Right renal pelvis (tissue), 4 donors: ENCODE measurements around the gene KIF4A. TPM values are rescaled to one million over a fixed set of nuclear protein-coding genes. Genes with fewer than 3 reads are reported as not detected.

Source experiments
- DNase-seq, 4 donors: peaks; one replicate each; pipeline ENCODE4 v3.0.0-alpha.2; 2013; ENCODE audit warnings: low read depth in 4 of 4, low spot score in 3 of 4, missing footprints in 1 of 4
- polyA plus RNA-seq, 4 donors: library from polyadenylated mRNA; unstranded; fragments of 120-200 nt; gene quantifications; one replicate each; pipeline ENCODE4 v1.2.1, GENCODE V29; 2013; ENCODE audit not compliant: insufficient read length in 4 of 4

KIF4A gene
- polyA plus RNA-seq, 4 donors, result 16.1 to 17.9 (median 17.4) TPM

DNA sequence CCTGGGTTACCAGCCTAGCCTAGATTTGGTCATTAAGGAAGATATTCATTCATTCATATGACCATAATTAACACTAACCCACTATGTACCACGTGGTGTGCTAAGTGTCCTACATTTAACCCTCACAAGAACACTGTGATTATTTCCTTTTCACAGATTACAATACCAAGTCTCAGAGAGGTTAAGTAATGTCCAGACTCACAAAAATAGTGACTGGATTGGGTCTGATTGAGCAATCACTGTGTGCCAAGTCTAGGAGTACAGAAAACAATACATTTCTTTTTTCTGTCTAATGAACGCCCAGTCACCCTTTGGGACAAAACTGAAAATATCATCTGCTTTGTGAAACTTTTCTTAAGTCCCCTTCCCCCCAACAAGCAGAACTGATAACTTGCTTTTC, 147.1 kb downstream of the KIF4A start:
- DNase-seq, result no peak

GRCh38 chrX:70437921-70438665, 148.2 kb downstream of the KIF4A start:
- no peak for DNase-seq

DNA sequence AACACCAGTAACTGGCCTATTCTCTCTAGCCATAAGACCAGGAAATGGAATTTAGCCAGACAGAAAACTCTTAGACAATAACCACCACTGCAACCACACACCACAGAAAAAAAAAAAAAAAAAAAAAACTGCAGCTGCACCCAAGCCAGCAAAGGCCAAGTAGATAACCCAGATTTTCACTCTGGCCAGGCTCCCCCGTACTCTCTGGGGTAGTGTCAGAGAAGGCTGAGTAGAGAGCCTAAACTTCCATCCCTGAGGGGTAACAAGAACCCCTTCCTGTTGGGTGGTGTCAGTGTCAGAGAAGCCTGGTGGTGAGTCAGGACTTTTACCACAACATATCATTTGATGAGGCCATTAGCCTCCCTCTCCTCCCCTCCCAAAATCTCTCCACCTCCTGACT, 149.1 kb downstream of the KIF4A start:
- no peak for DNase-seq

DNA sequence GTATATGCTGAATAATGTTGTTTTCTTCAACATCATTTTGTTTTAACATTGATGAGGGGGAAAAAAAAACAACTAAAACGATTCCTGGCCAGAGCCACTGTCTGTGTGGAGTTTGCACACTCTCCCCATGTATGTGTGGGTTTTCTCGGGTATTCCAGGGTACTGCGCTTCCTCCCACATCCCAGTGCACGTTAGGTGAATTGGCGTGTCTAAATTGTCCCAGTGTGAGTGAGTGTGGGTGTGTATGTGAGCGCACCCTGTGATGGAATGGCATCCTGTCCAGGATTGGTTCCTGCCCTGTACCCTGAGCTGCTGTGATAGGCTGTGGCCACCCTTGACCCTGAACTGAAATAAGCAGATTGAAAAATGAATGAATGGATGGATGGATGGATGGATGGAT, 152.3 kb downstream of the KIF4A start:
- no peak for DNase-seq

DNA sequence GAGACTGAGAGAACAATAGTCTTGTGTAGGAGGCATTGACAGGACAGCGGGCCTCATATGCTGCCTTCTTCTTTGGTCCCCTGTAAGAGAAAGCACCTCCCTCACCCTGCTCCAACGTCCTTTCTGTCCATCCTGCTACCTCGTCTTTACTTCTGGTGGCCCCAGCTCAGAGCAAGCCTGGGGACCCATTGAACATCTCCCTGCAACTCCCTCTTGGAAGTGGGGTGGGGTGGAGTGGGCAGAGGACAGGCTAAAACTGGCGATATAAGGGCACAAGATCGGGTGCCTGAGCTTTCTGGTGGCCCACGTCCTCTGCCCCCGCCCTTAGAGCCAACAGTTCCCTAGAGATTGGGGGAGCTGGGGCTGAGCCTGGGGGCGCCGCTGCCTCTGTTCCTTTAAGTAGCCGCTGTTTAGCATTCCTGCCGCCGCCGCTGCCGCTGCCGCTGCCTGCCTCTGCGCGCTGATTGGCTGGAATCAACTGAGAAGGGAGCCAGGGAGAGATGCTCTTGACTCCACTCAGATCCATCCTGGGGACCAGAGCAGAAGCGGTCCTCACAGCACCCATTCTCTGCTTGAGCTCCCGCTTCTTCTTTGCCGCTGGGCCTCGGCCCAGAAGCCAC, 154.5 kb downstream of the KIF4A start, which contains the start of gene DLG3:
DLG3 (plus strand) TSS at position 510 of the 620 bp plus-strand sequence. CDS start 367 bp downstream, outside the sequence.
- no peak for DNase-seq

DNA sequence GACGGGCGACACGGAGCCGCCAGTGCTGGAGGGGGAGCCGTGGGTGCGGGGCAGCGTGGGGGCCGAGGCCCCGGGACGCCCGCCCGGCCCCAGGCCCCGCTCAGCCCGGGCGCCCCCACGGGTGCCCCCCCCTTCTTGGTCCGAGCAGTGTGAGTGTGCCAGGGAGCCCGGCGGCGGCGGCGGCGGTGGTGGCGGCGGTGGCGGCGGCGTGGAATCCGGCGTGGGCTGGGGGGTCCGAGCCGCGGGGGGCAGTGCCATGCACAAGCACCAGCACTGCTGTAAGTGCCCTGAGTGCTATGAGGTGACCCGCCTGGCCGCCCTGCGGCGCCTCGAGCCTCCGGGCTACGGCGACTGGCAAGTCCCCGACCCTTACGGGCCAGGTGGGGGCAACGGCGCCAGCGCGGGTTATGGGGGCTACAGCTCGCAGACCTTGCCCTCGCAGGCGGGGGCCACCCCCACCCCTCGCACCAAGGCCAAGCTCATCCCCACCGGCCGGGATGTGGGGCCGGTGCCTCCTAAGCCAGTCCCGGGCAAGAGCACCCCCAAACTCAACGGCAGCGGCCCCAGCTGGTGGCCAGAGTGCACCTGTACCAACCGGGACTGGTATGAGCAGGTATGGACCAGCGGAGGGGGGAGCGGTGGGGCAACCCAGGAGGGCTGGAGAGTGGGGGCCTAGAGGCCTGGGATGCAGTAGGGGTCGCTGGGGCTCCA, 155.2 kb downstream of the KIF4A start:
- no peak for DNase-seq

- no peak for DNase-seq
These were observed 156.0 kb downstream of the KIF4A start for GRCh38 chrX:70445951-70446350.

DNA sequence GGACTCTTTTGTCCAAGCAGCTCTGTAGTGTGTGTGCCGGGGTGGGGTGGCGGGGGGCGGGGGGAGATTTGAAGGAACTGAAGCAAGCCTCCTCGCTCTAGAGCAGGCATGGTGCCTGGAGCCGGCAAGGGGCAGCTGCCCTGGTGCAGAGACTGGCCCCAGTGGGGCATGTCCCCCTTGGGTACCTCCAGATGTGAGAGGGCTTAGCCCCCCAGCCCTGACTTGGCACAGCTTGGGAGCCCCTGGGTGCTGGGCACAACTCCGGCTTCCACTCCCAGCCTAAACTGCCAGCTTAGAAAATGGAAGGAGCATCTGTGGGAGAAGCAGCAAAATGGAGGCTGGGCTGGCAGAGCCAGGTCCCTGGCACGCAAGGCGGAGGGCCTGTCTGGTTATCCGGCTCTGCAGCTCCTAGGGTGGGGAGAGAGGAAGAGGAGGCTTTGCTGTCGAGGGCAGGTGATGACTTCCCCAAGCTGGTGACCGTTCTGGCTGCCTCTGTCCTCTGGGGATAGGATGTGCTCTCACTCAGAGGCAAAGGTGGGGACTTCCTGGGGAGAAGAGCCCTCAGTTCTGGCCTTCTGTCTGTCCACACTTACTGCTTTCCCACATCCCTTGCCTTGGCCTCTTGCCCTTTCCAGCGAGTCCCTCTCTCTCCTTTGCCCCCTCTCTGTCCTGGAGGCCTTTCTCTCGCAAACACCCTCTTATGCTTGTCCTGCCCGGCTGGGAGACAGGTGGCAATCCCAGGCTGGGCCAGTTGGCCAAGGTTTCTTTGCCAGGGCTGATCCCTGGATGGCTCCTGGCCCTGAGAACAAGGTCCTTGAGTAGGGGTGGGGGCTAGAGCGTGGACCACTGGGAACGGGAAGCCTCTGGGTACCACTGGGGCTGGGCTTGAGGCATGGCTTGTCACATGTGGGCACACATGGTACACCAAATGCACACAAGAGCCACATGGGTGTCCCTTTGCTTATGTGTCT, 156.8 kb downstream of the KIF4A start:
- DNase-seq, result no peak

- DNase-seq, result no peak
These were observed 159.6 kb downstream of the KIF4A start for GRCh38 chrX:70449457-70449966.

GRCh38 chrX:70452143-70452733, 162.3 kb downstream of the KIF4A start:
- no peak for DNase-seq

- no peak for DNase-seq
These were observed 163.2 kb downstream of the KIF4A start for GRCh38 chrX:70453024-70453618.

DNA sequence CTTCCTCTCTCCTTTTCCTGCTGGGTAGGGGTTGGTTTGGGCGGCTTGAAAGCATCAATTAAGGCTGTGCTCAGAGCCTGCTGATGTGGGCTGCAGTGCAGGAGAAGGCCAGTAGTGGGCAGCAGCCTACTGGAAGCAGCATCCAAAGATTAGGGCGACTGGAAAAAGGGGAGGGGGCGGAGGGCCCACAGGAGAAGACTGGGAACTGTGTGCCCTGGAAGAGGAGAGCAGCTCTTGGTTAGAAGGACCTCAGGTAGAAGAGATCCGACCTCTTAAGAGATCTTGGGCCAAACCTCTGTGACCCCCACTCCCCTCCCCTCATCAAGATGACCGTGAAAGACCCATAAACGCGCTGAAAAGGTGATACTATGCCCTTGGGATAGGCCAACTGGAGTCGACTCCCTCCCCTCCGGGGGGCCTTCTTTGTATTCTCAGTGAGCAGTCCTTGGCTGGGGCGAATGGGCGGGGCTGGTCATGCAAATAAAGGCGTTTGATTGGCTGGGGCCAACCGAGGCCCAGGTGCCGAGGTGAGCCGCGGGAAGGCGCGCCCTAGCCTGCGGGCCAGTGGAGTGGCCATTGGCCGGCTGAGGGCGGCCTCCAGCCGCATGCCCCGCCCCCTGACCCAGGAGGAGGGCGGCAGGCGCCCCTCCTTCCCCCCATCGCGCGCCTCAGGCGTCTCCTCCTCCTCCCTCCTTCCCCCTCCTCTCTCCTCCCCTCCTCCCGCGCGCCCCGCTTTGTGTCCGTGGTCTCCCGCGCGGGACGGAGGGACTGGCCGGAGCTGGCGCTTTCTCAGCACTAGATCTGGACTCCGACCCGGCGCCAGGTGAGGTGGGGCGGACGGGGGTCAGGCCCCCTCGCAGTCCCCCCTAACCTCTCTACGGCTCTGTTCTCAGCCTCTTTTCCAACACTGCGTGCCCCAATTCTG, 164.8 kb downstream of the KIF4A start:
- peak in 3 of 4 donors; percentile 51 to 73 (median 69) for DNase-seq

GRCh38 chrX:70455366-70456202, 165.7 kb downstream of the KIF4A start:
- no peak for DNase-seq

GRCh38 chrX:70456256-70456655, 166.4 kb downstream of the KIF4A start:
- DNase-seq, result no peak

GRCh38 chrX:70461026-70461425, 171.1 kb downstream of the KIF4A start:
- no peak for DNase-seq

- DNase-seq, result no peak
These were observed 174.1 kb downstream of the KIF4A start for GRCh38 chrX:70464051-70464450.

DNA sequence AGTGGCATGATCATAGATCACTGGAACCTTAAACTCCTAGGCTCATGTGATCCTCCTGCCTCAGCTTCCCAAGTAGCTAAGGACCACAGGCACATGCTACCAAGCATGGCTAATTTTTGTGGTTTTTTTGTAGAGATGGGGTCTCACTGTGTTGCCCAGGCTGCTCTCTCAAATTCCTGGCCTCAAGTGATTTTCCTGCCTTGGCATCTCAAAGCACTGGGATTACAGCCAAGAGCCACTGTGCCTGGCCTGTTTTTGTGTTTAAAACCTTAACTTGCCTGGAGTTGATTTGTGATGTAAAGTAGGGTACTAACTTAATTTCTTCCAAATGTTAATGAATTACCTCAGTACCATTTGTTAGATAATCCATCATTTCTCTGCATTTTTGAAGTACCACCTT, 177.1 kb downstream of the KIF4A start:
- DNase-seq, result no peak
